ENCODE data around the gene MYBPC2.

The MYBPC2 gene

GRCh38 chr19:50412419-50412818 is 20.3 kb upstream of the MYBPC2 start:
- DNase-seq, result no peak

GRCh38 chr19:50413096-50413495 is 19.6 kb upstream of the MYBPC2 start:
- no peak for DNase-seq

DNA sequence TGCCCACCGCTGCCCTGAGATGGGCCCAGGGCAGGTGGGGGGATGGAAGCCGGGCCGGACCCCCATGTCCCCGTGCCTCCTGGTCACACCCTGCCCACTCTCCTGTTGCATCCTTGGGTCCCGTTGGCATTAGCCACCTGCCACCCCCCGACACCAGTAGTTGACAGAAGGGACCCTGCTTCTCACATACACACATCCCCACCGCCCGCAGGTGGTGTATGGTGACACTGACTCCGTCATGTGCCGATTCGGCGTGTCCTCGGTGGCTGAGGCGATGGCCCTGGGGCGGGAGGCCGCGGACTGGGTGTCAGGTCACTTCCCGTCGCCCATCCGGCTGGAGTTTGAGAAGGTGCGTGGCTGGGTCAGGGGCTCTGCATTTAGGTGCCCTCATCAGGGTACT is 19.2 kb upstream of the MYBPC2 start:
- no peak for DNase-seq

GRCh38 chr19:50414864-50415660 is 17.6 kb upstream of the MYBPC2 start:
- peak in 1 of 2 donors; percentile 31 for DNase-seq

GRCh38 chr19:50415661-50416033 is 17.0 kb upstream of the MYBPC2 start:
- DNase-seq, result no peak

- no peak for DNase-seq
Observed at GRCh38 chr19:50416034-50416977, 16.4 kb upstream of the MYBPC2 start.

DNA sequence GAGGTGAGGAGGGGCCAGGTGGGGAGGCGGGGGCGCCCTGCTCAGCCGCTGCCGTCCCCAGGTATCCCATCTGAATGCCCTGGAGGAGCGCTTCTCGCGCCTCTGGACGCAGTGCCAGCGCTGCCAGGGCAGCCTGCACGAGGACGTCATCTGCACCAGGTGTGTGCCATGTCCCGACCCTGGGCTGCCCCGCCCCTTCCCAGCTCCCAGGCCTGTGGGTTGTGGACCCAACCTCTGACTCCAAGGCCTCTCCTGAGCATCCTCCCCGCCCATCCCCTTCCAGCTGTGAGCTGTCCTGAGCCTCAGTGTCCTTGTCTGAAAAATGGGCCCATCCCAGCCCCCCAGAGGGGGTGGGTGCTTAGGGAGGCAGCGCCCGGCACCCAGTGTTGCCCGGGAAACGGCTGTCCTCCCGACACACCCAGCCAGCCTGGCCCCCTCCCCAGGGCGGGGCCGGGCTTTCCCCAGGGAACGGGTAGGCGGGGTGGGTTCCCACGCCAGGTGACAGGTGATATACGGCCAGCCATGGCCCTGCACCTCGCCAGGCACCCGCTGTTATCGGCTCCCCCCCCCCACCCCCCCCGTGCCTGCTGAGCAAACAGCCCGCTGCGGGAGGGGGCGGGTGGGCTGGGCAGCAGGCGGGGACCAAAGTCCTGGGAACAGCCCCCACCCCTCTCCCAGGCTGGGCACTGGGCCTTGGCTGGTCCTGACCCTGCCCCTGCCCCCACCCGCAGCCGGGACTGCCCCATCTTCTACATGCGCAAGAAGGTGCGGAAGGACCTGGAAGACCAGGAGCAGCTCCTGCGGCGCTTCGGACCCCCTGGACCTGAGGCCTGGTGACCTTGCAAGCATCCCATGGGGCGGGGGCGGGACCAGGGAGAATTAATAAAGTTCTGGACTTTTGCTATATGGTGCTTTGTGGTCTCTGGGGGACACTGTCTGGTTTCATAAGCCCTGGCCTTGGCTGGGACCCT is 15.3 kb upstream of the MYBPC2 start:
- DNase-seq, result no peak

DNA sequence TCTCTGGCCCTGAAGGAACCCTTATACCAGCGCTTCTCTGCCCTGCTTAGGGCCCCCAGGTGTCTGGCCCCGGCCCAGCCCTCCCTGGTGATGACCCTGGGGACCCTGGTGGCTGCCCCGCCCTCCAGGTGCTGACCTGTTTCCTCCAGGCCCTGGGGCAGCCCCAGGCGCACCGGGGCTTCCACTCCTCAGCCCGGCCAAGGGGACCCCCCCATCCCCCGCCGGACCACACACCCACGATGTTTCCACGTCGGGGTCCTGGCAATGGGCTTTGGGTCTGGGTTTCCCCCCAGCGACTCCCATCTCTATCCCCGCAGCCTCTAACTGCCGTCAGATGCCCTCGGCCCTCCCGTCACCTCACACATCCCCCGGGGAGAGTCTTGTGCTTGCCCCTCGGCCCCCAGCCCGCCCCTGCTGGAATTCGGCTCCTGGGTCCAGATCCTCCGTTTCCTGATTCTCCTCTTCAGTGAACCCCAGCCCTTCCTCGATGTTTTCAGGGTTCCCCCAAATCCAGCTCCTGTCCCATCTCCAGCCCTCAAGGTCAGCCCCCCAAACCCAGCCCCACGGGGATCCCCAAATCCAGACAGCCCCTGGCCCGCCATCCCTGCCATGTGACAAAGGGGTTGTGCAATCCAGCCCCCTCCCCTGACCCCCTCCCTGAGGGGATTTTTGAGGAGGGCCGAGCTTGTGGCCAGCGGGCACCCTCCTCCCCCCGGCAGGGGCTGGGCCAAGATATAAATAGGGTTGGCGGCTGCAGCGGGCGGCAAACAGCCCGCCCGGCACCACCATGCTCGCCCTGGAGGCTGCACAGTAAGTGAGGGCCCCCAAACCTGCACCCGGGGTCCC is 14.3 kb upstream of the MYBPC2 start, which contains the start of gene SPIB:
Gene SPIB (plus strand): TSS at position 763 of the 846 bp plus-strand sequence. CDS start 25 bp downstream, at position 788.
- no peak for DNase-seq

- no peak for DNase-seq
Observed at GRCh38 chr19:50419022-50419579, 13.6 kb upstream of the MYBPC2 start.

GRCh38 chr19:50419580-50420035 is 13.1 kb upstream of the MYBPC2 start:
- DNase-seq, result no peak

GRCh38 chr19:50420127-50420526 is 12.6 kb upstream of the MYBPC2 start:
- no peak for DNase-seq

DNA sequence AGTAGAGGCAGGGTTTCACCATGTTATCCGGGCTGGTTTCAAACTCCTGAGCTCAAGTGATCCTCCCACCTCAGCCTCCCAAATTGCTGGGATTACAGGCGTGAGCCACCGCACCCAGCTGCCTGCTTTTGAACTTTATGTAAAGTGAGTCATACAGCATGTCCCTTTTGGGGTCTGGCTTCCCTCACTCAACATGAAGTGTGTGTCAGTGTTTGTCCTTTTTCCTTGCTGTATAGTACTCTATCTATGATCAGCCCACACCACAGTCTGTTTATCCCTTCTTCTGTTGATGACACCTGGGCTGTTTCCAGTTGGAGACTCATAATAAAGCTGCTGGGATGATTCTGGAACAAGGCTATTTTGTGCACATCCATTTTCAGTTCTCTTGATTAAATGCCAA is 11.9 kb upstream of the MYBPC2 start:
- no peak for DNase-seq

- DNase-seq, result no peak
Observed at GRCh38 chr19:50422397-50423278, 10.1 kb upstream of the MYBPC2 start.

- DNase-seq, result no peak
Observed at GRCh38 chr19:50423279-50424113, 9.2 kb upstream of the MYBPC2 start.

GRCh38 chr19:50425581-50425980 is 7.1 kb upstream of the MYBPC2 start:
- no peak for DNase-seq

GRCh38 chr19:50427318-50427925 is 5.3 kb upstream of the MYBPC2 start:
- DNase-seq, result no peak

- peak; percentile 50 to 64 for DNase-seq
Observed at GRCh38 chr19:50427997-50428425, 4.7 kb upstream of the MYBPC2 start.

GRCh38 chr19:50428772-50429463 is 3.8 kb upstream of the MYBPC2 start:
- DNase-seq, result no peak

All from hippocampal formation (tissue), 2 donors.